AML-193 (cell line): Measurements from ENCODE around the gene CASP8.
"Not testable (repeated sequence)": the region's sequence is repeated elsewhere in the genome, so short reads cannot be mapped to it uniquely, and the experiment has no call there.

ENCODE experiments used
- DNase-seq, 2 experiments: peaks; one replicate each; lab custom pipeline; 2025; lab: John Stamatoyannopoulos, UW

CASP8 gene

DNA sequence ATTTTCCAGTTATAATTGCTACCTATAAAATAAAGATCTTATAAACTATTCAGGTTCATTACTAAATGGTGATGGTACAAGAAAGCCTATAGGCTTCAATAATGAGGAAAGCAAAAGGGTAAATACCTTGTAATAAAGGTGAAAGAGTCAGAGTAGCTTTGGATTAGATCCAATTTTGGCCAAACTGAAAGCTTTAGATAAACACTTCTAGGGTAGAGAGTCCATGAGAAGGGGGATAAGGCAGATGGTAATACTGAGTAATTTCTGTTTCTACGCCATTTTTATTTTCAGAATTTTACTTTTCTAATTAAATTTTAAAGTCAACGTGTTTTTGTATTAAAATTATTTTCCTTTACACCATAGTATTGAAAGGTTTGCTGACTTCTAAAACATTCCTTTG, 9.4 kb downstream of the CASP8 start:
- no peak for DNase-seq

GRCh38 chr2:201270293-201271001, 10.1 kb downstream of the CASP8 start:
- DNase-seq: no peak

DNA sequence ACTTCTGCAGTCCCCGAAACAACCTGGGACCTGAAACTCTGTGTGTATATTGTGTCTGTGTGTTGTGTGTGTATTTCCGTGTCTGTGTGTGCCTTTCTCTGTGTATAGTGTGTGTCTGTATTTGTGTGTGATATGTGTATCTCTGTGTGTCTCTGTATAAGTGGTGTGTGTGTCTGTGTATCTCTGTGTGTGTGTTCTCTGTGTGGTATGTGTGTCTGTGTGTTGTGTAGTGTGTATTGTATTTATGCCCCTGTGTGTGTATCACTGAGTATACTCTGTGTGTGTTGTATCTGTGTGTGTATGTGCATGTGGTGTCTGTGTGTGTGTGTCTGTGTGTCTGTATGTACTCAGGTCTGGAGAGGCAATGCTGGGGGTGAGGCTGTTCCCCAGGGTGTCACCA, 11.6 kb downstream of the CASP8 start:
- DNase-seq: no peak

DNA sequence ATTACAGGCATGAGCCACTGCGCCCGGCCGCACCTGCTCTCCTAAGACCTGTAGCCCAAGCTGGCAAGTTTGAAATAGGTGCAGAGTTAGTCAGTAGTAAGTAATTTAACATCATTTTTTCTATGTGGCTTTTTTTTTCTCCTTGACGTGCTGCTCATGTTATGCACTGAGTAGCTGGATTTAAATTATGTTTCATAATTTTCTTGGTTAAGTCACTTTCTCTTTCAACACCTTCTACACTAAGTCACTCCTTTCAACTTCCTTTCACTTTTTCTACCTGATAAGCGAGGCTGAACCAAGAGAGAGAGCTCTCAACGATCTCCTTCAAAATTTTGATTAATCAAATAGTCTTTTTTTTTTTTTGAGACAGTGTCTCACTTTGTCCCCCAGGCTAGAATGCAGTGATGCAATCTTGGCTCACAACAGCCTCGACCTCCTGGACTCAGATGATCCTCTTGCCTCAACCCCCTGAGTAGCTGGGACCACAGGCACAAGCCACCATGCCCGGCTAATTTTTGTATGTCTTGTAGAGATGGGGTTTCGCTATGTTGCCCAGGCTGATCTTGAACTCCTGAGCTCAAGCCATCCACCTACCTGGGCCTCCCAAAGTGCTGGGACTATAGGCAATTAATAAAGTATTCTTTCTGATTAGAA, 13.1 kb downstream of the CASP8 start:
- no peak for DNase-seq

DNA sequence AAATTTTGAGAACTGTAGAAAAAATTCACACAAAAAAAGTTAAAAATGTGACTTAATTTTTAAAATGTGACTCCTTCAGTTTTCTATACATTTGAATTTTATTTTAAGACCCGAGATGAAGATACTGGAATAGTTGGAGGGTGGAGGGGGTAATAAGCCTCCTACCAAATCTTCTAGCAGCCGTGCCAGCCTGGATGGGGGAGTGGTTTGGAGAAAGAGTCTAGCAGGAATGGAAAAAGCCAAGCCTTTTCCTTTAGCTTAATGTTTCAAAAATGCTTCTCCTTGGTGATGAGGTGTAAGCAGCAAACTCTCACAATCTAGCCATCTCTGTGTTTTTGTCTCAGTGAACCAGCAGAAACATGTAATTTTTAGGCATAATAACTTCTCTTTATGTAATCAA, 14.7 kb downstream of the CASP8 start:
- DNase-seq: no peak

DNA sequence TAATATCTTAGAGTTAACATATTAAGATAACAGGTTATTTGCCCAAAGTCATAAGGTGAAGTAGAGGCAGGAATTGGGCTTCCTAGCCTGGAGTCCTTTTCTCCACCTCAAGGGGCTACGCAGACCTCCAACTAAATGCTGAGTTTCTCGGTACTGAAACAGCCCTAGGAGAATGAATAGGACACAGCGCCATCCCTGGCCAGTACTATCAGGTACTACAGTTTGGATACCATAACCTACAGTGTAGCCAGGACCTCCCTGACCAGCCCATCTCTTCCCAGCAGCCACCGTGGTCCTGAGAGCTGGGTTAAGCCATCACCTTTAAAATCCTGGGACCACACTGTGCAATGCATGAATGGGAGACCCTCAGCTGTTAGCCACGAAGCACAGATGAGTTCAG, 15.7 kb downstream of the CASP8 start:
- DNase-seq: no peak

GRCh38 chr2:201276511-201276910, 16.2 kb downstream of the CASP8 start:
- no peak for DNase-seq

DNA sequence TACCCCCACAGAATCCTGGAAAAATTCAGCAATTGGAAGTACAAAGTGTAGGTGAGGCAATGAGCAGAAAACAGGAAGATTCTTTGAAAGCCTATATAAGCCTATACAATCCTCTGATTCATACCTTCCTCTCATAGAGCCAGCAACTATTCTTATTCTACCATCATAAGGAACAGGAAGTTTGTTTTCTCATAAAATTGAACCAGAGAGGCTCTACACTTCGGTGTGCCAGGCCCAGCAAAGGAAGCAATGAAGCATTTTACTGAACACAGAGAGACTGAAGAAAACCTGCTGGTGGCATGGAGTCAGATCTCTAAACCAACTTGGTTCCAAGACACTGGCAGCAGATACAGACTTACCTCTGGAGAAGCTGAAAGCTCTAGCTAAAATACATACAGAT, 18.7 kb downstream of the CASP8 start:
- no peak for DNase-seq

GRCh38 chr2:201280191-201281040, 20.1 kb downstream of the CASP8 start:
- DNase-seq: no peak

GRCh38 chr2:201285499-201285898, 25.2 kb downstream of the CASP8 start:
- DNase-seq: no peak

GRCh38 chr2:201290457-201291148, 30.3 kb downstream of the CASP8 start:
- not testable (repeated sequence) for DNase-seq

DNA sequence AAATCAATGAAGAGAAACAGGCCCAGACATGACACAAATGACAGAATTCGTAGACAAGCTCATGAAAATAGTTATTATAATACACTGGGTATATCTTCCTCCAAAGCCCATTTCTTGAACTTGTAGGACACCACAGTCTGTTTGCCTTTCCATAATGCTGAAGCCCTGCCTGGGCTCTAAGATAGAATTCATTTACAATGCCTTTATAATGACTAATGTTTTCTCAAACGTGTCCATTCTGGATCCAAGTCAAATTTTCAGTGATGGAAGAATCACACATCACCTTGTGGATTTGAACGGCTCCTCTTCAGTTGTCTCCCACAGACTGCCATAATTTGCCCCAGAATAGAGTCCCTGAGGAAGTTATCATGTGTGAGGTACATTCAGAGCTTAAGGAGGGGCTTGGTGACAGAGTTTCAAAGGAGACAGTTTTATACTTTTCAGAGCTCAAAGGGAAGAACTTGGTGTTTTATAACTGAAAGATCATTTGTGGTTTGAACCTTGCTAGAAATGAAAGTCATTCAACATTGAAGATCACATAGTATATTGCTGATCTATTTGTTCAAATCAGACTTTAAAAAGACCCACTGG, 38.2 kb downstream of the CASP8 start:
- no peak for DNase-seq

- DNase-seq: not testable (repeated sequence)
These were observed 39.6 kb downstream of the CASP8 start for GRCh38 chr2:201299929-201300328.

DNA sequence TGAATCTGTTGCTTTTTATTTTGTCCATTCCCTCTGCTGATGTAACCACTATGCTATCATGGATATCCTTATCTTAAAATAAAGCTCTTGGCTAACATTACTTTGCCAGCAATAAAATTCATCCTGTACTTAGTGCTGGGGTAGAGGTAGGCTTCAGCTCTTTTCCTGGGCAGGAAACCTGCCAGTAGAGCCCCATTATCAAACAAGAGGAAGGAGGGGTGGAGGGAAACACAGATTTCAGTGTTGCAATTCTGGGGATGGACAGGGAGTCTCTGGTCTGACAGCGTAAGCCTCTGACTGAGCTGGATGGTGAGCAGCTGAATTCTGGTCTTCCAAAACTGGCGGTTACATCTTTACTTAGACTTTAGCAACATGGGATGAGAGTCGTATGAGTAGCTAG, 47.5 kb downstream of the CASP8 start:
- DNase-seq: no peak

- DNase-seq: no peak
These were observed 48.6 kb downstream of the CASP8 start for GRCh38 chr2:201308914-201309313.

DNA sequence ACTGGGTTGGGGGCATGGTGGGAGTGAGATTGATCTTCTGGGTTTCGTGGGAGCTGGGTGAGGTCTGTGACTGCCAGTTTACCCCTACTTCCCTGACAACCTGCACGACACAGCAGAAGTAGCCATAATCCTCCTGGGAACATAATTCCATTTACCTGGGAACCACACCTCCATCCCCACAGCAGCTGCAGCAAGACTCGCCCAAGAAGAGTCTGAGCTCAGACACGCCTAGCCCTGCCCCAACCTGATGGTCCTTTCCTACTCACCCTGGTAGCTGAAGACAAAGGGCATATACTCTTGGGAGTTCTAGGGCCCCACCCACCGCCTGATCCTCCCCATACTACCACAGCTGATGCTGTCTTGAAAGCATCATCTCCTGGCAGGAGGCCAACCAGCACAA, 53.0 kb downstream of the CASP8 start:
- no peak for DNase-seq

GRCh38 chr2:201319511-201319910, 59.2 kb downstream of the CASP8 start:
- DNase-seq: no peak

- no peak for DNase-seq
These were observed 59.9 kb downstream of the CASP8 start for GRCh38 chr2:201320257-201320656.

DNA sequence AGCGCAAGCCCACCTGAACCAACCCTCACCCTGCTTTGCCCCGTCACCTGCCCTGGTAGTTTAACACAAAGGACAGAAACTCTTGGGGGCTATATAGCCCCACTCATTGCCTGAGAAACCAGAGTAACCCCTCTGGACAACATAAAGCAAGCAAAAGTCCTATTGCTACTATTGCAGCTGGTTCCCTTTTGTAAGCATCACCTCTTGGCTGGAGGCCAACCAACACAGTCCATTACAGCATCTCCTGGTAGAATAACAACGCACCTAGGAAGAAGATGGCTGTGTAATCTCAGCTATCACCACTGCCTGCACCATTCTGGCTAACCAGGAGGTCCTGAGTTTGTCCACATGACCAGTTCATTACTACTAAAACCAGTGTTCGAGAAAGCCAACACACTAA, 60.4 kb downstream of the CASP8 start:
- DNase-seq: no peak

- no peak for DNase-seq
These were observed 62.4 kb downstream of the CASP8 start for GRCh38 chr2:201322772-201323171.

GRCh38 chr2:201327678-201328077, 67.3 kb downstream of the CASP8 start:
- DNase-seq: no peak

- no peak for DNase-seq
These were observed 69.1 kb downstream of the CASP8 start for GRCh38 chr2:201329409-201329808.
